ENCODE data around the gene SUCLA2.
"Not testable (repeated sequence)": the region's sequence is repeated elsewhere in the genome, so short reads cannot be mapped to it uniquely, and the experiment has no call there.

SUCLA2 gene

DNA sequence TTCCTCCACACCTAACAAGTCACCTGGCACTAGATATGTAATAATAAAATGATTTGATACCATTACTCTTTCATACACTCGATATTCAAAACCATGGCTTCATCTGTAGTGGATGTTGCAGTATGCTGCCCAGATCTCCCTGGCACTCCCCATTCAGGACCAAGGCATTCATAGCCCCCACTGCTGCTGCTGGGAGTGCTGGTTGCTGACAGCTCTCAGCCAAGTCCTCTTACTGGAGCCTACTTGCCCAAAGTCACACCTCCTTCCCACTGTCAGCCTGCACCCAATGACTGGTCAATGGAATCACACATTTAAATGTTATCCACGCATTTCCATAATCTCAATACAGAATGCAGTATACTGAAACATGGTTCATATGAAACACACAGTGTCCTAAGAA is 3.7 kb downstream of the SUCLA2 start:
- DNase-seq (ENCODE audit: low read depth in 1 of 2, low spot score in 1 of 2), result no peak

GRCh38 chr13:47991859-47992258 is 9.2 kb downstream of the SUCLA2 start:
- no peak for DNase-seq (ENCODE audit: low read depth in 1 of 2, low spot score in 1 of 2)

- no peak for DNase-seq (ENCODE audit: low read depth in 1 of 2, low spot score in 1 of 2)
Measured at GRCh38 chr13:47990920-47991466, 10.1 kb downstream of the SUCLA2 start.

DNA sequence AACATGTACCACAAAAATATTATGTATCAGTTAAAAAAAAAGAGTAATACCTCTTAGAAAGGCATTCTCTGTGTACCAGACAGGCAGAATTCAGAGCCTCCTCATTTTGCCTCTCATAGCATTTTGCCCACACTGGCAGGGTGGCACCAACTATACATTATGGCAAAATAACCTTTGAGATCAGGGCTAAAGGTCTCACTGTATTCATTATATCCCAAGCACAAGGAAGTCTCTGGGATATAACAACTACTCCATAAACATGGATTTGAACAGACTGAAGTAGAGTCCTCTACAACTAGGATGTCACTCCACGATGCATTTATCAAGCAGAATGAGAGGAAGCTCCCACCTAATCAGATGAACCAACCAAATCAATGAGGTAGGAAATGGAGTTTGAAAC is 10.6 kb downstream of the SUCLA2 start:
- DNase-seq (ENCODE audit: low read depth in 1 of 2, low spot score in 1 of 2), result no peak

DNA sequence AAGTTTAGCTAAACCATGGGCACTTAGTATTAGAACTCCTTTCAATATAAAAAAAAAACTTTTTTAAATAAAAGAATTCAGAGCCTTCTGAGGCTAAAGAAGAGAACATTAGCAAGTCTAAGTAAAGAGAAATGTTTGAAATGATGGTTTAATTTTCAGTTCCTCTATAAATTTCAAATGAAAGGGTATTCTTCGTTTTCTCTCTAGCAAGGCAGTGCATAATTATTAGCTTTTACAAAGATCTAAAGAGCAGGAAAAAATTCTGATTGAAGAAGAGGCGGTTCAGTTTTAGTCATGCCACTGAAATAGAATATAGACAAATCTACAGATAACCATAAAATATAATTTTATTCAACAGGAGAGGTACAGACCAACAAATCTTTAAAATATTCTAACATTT is 18.0 kb downstream of the SUCLA2 start:
- DNase-seq (ENCODE audit: low read depth in 1 of 2, low spot score in 1 of 2), result no peak

- DNase-seq (ENCODE audit: low read depth in 1 of 2, low spot score in 1 of 2), result no peak
Measured at GRCh38 chr13:47976325-47976724, 24.7 kb downstream of the SUCLA2 start.

- no peak for DNase-seq (ENCODE audit: low read depth in 1 of 2, low spot score in 1 of 2)
Measured at GRCh38 chr13:47964863-47965262, 36.2 kb downstream of the SUCLA2 start.

- no peak for DNase-seq (ENCODE audit: low read depth in 1 of 2, low spot score in 1 of 2)
Measured at GRCh38 chr13:47962237-47962636, 38.8 kb downstream of the SUCLA2 start.

GRCh38 chr13:47959468-47960247 is 41.4 kb downstream of the SUCLA2 start:
- DNase-seq (ENCODE audit: low read depth in 1 of 2, low spot score in 1 of 2), result no peak

GRCh38 chr13:47957073-47957472 is 44.0 kb downstream of the SUCLA2 start:
- DNase-seq (ENCODE audit: low read depth in 1 of 2, low spot score in 1 of 2), result no peak

GRCh38 chr13:47955836-47956235 is 45.2 kb downstream of the SUCLA2 start:
- DNase-seq (ENCODE audit: low read depth in 1 of 2, low spot score in 1 of 2), result no peak

DNA sequence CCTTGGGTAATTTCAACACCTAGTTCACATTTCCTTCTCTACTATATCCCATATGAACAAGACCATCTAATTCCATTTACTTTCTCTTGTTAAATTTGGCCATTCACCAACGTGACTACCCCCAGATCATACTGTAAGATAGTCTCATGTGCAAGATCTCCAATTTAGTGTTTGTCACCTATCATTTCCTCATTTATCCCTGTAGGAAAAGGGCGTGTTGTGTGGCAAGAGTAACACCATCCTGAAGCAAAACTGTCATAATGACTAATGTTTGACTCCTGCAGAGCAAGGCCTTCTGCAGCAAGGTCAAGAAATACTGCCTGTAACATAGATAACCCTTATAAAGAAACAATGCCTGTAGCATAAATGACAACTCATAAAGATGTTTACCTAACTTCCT is 51.3 kb downstream of the SUCLA2 start:
- no peak for DNase-seq (ENCODE audit: low read depth in 1 of 2, low spot score in 1 of 2)

GRCh38 chr13:47945738-47946137 is 55.3 kb downstream of the SUCLA2 start:
- no peak for DNase-seq (ENCODE audit: low read depth in 1 of 2, low spot score in 1 of 2)

GRCh38 chr13:47945146-47945545 is 55.9 kb downstream of the SUCLA2 start:
- DNase-seq (ENCODE audit: low read depth in 1 of 2, low spot score in 1 of 2), result not testable (repeated sequence)

DNA sequence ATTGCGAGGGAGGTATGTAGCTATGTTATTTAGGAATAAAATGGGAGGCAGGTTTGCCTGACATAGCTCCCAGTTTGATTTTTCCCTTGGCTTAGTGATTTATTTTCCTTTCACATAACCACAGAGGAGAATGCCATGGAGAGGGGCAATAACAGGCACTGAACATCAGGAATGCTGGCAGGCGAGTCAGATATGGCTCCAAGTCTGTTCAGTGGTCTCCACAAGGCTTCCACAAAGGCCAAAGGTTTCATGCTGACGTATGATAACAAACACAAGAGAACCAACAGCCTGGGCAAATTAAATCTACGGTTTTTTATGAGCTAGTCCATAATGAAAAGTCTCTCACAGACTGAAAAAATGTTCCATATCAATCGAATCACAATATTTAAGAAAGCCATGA is 66.7 kb downstream of the SUCLA2 start:
- no peak for DNase-seq (ENCODE audit: low read depth in 1 of 2, low spot score in 1 of 2)

DNA sequence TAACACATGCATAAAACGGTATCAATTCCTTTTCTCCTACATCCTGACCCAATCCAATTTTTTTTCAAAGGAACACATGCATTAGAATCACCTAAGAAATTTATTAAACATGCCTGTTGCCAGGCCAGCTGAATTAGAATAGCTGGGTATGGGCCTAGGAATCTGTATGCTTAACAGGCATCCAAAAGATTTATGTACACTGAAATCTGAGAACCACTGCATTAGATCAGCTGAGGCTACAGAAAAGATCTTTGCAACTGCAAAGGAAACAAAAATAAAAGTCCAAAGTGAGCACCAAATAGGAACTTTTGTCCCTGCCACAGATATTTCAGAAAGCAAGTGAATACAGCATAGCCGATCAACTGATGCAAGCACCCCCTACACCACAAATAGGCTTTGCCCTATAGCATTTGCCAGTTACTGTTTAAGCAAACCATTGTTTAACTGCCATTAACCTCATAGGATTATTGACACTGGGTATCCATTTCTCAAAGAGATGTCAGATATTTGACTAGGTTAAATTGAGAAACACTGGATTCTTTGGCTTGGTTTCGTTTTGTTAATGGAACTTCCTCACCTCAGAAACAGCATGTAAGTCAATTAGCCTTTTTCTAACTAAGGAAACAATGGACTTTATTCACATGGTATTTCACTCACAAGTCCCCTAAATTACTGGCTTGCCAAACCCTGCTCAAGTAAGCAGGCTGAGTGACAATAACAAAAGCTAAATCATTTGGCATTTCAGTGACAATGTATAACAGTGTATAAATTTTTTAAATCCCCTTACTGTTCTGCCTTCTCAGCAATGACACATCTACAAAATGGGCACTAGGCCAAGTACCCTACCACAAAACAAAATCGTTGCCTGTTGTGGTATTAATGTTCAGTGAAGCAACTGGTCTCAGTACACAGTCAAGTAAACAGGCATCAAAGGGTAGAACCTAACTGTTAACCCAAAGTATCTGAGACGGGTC is 67.8 kb downstream of the SUCLA2 start:
- no peak for DNase-seq (ENCODE audit: low read depth in 1 of 2, low spot score in 1 of 2)

GRCh38 chr13:47930649-47931165 is 70.4 kb downstream of the SUCLA2 start:
- DNase-seq (ENCODE audit: low read depth in 1 of 2, low spot score in 1 of 2), result no peak

DNA sequence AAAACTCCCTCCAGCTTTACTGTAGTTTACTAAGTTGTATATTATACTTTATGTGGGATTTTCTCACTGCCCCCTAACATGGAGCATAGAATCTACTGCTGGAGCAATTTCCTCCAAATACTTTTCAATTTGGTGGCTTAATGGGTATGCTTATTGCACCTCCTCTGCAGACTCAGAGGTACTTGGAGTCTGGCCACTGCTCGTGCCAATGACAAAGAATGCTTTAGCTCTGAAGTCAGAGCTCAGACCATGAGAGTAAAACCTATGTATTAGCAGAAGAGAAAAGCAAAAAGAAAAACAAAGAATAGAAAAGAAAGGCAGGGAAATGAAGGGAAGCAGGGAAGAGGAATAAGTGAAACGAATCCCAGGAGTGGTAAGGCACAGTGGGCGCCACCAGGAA is 71.9 kb downstream of the SUCLA2 start:
- DNase-seq (ENCODE audit: low read depth in 1 of 2, low spot score in 1 of 2), result no peak

DNA sequence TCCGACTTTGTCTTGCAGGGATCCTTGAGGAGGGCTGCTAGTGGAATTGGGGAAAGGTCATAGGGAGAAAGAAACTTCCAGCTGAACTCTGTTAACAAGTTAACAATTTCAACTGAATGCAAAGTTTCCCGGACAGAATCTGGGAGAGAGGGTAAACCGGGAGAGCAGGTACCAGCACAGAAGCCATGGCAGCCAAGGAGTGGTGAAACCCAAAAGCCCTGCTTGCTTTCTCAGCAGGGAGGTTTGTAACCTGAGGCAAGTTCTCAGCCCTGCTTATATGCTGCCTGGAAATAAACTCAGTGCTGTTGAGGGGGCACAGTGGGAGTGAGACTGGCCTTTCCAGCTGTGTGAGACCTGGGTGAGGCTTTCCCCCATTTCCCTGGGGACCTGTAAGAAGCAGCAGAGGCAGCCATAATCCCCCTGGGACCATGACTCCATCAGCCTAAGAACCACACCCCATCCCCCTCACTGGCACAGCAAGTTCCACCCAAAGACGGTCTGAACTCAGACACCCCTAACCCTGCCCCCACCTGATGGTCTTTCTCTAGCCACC is 84.0 kb downstream of the SUCLA2 start:
- DNase-seq (ENCODE audit: low read depth in 1 of 2, low spot score in 1 of 2), result no peak

DNA sequence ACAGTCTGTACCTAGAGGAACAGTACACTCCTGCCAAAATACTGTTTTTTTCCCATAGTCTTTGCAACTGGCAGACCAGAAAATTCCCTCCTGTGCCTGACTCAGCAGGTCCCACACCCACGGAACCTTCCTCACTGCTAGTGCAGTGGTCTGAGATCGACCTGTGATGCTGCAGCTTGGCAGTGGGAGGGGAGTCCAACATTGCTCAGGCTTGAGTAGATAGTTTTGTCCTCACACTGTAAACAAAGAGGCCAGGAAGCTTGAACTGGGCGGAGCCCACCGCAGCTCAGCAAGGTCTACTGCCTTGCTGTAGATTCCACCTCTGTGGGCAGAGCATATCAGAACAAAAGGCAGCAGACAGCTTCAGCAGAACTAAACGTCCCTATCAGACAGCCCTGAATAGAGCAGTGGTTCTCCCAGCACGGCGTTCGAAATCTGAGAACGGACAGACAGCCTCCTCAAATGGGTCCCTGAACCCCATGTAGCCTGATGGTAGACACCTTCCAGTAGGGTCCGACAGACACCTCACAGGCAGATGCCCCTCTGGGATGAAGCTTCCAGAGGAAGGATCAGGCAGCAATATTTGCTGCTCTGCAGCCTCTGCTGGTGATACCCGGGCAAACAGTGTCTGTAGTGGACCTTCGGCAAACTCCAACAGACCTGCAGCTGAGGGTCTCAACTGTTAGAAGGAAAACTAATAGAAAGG is 92.7 kb downstream of the SUCLA2 start:
- no peak for DNase-seq (ENCODE audit: low read depth in 1 of 2, low spot score in 1 of 2)

GRCh38 chr13:47904891-47905290 is 96.2 kb downstream of the SUCLA2 start:
- DNase-seq (ENCODE audit: low read depth in 1 of 2, low spot score in 1 of 2), result no peak

All from activated CD4-positive, alpha-beta T cell treated with anti-CD3 and anti-CD28 coated beads, Interleukin-2, amount 50 U/mL, for 24 hours (primary cell).